IPS-15b (cell line): ENCODE results near the gene MPPED1.

ENCODE experiments used
- H3K27me3 ChIP-seq: one replicate; pipeline ENCODE4 v1.6.1; 2013; ENCODE audit warnings: low read length; ENCODE audit not compliant: control insufficient read depth, insufficient read depth
- H3K36me3 ChIP-seq: one replicate; pipeline ENCODE4 v1.6.1; 2013; ENCODE audit warnings: low read length; ENCODE audit not compliant: control insufficient read depth, insufficient read depth
- H3K4me1 ChIP-seq: one replicate; pipeline ENCODE4 v1.6.1; 2013; ENCODE audit warnings: mild to moderate bottlenecking, low read length; ENCODE audit not compliant: control insufficient read depth, insufficient read depth
- H3K4me3 ChIP-seq: one replicate; pipeline ENCODE4 v1.5.1; 2013; ENCODE audit warnings: low read depth, low read length
- H3K9ac ChIP-seq: one replicate; pipeline ENCODE4 v1.6.1; 2013; ENCODE audit warnings: low read depth, mild to moderate bottlenecking, low read length
- H3K9me3 ChIP-seq: one replicate; pipeline ENCODE4 v1.6.1; 2013; ENCODE audit warnings: mild to moderate bottlenecking, low read length; ENCODE audit not compliant: control insufficient read depth, insufficient read depth

The MPPED1 gene

GRCh38 chr22:43418079-43418825, 6.4 kb downstream of the MPPED1 start:
- Histone ChIP-seq H3K9me3 (no peaks in the 10 kb centered on the region), H3K4me3 (no peak overlapping the region), H3K9ac (no peak overlapping the region), H3K27me3 (peaks cover 10% of the 10 kb centered on the region), H3K4me1 (no peaks in the 10 kb centered on the region), H3K36me3 (no peaks in the 10 kb centered on the region)

GRCh38 chr22:43419371-43420080, 7.7 kb downstream of the MPPED1 start:
- no peak overlapping the region for H3K4me3 ChIP-seq
- H3K9me3 ChIP-seq, result no peaks in the 10 kb centered on the region
- H3K9ac ChIP-seq, result no peak overlapping the region
- H3K36me3 ChIP-seq, result no peaks in the 10 kb centered on the region
- no peaks in the 10 kb centered on the region for H3K27me3 ChIP-seq
- H3K4me1 ChIP-seq, result no peaks in the 10 kb centered on the region

GRCh38 chr22:43421046-43421665, 9.3 kb downstream of the MPPED1 start:
- no peaks in the 10 kb centered on the region for H3K27me3 ChIP-seq

GRCh38 chr22:43421914-43422615, 10.3 kb downstream of the MPPED1 start:
- H3K4me3 ChIP-seq, result no peak overlapping the region
- H3K9me3 ChIP-seq, result no peaks in the 10 kb centered on the region
- H3K27me3 ChIP-seq, result no peaks in the 10 kb centered on the region
- H3K9ac ChIP-seq, result no peak overlapping the region
- H3K36me3 ChIP-seq, result no peaks in the 10 kb centered on the region
- H3K4me1 ChIP-seq, result no peaks in the 10 kb centered on the region

More at GRCh38 chr22:43421046-43421665, 9.3 kb downstream of the MPPED1 start:
- no peak overlapping the region for H3K4me3 ChIP-seq
- H3K4me1 ChIP-seq, result no peaks in the 10 kb centered on the region
- no peaks in the 10 kb centered on the region for H3K36me3 ChIP-seq
- no peaks in the 10 kb centered on the region for H3K9me3 ChIP-seq
- no peak overlapping the region for H3K9ac ChIP-seq

- Histone ChIP-seq H3K27me3 (no peaks in the 10 kb centered on the region), H3K9ac (no peak overlapping the region), H3K4me1 (no peaks in the 10 kb centered on the region), H3K4me3 (no peak overlapping the region), H3K36me3 (no peaks in the 10 kb centered on the region), H3K9me3 (no peaks in the 10 kb centered on the region)
These were observed 11.2 kb downstream of the MPPED1 start for GRCh38 chr22:43423046-43423445.

GRCh38 chr22:43424201-43424600, 12.4 kb downstream of the MPPED1 start:
- Histone ChIP-seq H3K9ac (no peak overlapping the region), H3K9me3 (no peaks in the 10 kb centered on the region), H3K36me3 (no peaks in the 10 kb centered on the region), H3K4me1 (no peaks in the 10 kb centered on the region), H3K4me3 (no peak overlapping the region), H3K27me3 (no peaks in the 10 kb centered on the region)

GRCh38 chr22:43424666-43425630, 13.1 kb downstream of the MPPED1 start:
- H3K4me3 ChIP-seq, result no peak overlapping the region
- no peaks in the 10 kb centered on the region for H3K27me3 ChIP-seq
- H3K9me3 ChIP-seq, result no peaks in the 10 kb centered on the region
- H3K9ac ChIP-seq, result no peak overlapping the region
- no peaks in the 10 kb centered on the region for H3K36me3 ChIP-seq
- no peaks in the 10 kb centered on the region for H3K4me1 ChIP-seq

GRCh38 chr22:43425976-43426785, 14.4 kb downstream of the MPPED1 start:
- H3K36me3 ChIP-seq, result no peaks in the 10 kb centered on the region
- no peak overlapping the region for H3K9ac ChIP-seq
- H3K4me1 ChIP-seq, result no peaks in the 10 kb centered on the region
- H3K27me3 ChIP-seq, result no peaks in the 10 kb centered on the region
- H3K4me3 ChIP-seq, result no peak overlapping the region
- H3K9me3 ChIP-seq, result no peaks in the 10 kb centered on the region

- Histone ChIP-seq H3K9ac (no peak overlapping the region), H3K36me3 (no peaks in the 10 kb centered on the region), H3K4me3 (no peak overlapping the region), H3K27me3 (no peaks in the 10 kb centered on the region), H3K9me3 (no peaks in the 10 kb centered on the region), H3K4me1 (no peaks in the 10 kb centered on the region)
These were observed 15.0 kb downstream of the MPPED1 start for GRCh38 chr22:43426816-43427215.

GRCh38 chr22:43427296-43428004, 15.6 kb downstream of the MPPED1 start:
- H3K36me3 ChIP-seq, result no peaks in the 10 kb centered on the region
- no peaks in the 10 kb centered on the region for H3K4me1 ChIP-seq
- no peak overlapping the region for H3K4me3 ChIP-seq
- H3K9me3 ChIP-seq, result no peaks in the 10 kb centered on the region
- no peak overlapping the region for H3K9ac ChIP-seq
- H3K27me3 ChIP-seq, result no peaks in the 10 kb centered on the region
